NCI-H2029 treated with DMSO at 0.1 percent for 48 hours (cell line): Measurements from ENCODE around the gene BID.
A peak's percentile ranks its signal among the peaks of the same experiment; 100 is the strongest.

Experiments used
- DNase-seq: peaks from one replicate; lab custom pipeline; 2025; lab: John Stamatoyannopoulos, UW

Gene BID

GRCh38 chr22:17803609-17804270 is 29.5 kb upstream of the BID start:
- no peak for DNase-seq

- DNase-seq, result no peak
Measured at GRCh38 chr22:17802822-17803221, 28.6 kb upstream of the BID start.

DNA sequence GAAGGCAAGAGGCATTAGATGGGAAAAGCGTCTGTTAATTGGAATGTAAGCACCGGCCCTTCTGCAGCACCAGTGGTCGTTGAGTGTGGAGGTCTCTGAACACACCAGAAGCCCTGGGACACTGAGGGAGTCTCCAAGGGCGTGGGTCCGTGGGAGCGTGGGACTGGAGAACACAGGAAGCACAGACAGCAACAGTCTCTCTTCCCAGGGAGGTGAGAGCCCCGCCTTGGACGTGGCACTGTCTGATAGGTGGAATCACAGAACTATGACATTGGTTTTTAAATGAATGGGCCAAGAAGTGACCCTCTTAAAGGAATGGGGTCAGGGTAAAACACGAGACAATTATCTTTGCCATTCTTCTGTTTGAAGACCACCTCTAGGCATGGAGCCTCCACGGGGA is 28.1 kb upstream of the BID start:
- DNase-seq, result no peak

- DNase-seq, result no peak
Measured at GRCh38 chr22:17797721-17798559, 23.7 kb upstream of the BID start.

GRCh38 chr22:17796695-17797094 is 22.4 kb upstream of the BID start:
- DNase-seq, result no peak

GRCh38 chr22:17795661-17796548 is 21.6 kb upstream of the BID start:
- no peak for DNase-seq

GRCh38 chr22:17794726-17795542 is 20.7 kb upstream of the BID start:
- DNase-seq, result no peak

GRCh38 chr22:17792854-17793434 is 18.7 kb upstream of the BID start:
- DNase-seq, result no peak

DNA sequence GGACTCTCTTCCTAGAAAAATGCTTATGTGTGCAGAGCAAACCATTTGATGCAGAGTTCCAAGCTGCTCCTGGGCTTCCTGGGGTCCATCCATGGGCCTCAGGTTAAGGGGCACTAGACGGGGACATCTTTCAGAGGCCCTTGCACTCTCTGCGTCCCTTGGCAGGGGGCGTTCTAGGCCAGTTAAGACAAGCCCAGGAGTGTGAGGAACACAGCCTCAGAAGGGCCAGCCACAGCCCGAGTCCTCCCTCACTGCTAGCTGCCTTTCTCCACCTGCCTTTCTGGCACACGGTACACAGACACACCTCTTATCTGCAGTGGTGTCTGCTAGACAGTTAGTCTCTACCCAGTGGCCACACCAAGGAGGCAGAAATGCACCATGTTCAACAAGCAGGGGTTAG is 18.0 kb upstream of the BID start:
- DNase-seq, result no peak

DNA sequence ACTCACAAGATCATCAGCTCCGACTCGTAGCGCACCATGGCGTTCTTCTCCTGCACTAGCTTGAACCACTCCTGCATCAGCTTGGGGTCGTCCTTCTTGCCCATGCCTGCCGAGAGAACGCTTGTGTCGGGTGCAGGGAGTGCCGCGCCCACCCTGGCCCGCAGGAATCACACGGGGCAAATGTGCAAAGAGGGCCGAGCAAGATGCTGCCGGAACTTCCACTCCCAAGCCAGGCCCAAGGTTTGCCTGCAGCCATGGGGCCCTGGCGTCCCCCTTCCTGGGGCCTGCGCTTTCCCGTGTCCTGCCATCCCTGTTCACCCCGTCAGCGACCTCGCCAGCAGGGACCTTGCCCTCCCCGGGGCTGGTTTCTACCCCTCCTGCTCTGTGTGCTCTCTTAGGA is 16.9 kb upstream of the BID start:
- DNase-seq, result no peak

- no peak for DNase-seq
Measured at GRCh38 chr22:17789379-17790200, 15.3 kb upstream of the BID start.

- DNase-seq, result no peak
Measured at GRCh38 chr22:17788528-17789378, 14.5 kb upstream of the BID start.

DNA sequence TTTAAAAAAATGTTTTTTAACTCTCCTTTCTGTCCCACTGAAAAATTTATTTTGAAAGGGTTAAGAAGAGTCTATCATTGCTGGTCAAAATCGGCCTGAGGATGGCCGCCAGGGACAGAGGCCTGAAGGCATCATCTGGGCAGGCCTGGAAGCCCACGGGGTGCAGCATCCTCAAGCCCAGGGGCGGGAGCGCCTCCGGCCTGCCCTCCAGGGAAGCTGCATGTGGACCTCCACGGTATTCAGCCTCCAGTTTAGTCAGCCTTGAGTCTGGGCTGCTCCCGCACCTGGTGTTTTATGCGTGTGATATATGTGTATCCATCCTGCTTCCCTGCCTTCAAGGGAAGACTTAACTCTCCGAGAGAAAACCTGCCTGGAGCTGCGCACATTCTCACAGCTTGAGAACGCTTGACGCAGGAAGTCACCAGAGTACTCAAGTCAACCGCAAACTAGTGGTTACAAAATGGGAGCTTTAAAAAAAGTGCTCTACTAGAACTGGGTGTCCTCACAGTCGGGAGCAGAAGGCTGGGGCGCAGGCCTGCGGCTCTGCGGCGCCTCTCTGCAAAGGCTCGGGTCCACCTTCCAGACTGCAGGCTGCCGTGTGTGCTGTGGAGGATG is 13.6 kb upstream of the BID start:
- no peak for DNase-seq

DNA sequence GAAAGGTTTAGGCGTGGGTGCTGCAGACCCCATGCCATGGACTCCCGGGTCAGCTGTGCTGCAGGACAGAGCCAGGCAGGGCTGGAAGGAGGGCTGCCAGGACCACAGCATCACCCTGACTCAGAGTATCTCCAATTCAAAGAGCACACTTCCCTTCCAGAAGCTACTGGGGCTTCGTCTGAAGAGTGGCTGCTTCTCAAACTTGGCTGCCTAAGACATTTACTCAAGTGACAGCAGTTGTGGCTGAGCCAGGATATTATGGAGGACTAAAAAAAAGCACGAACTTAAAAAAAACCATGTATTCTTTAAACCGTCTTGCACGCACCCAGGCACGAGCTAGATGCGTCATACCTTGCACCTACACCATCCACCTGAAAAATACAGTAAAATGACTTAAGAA is 13.0 kb upstream of the BID start:
- no peak for DNase-seq

- no peak for DNase-seq
Measured at GRCh38 chr22:17786435-17787161, 12.3 kb upstream of the BID start.

DNA sequence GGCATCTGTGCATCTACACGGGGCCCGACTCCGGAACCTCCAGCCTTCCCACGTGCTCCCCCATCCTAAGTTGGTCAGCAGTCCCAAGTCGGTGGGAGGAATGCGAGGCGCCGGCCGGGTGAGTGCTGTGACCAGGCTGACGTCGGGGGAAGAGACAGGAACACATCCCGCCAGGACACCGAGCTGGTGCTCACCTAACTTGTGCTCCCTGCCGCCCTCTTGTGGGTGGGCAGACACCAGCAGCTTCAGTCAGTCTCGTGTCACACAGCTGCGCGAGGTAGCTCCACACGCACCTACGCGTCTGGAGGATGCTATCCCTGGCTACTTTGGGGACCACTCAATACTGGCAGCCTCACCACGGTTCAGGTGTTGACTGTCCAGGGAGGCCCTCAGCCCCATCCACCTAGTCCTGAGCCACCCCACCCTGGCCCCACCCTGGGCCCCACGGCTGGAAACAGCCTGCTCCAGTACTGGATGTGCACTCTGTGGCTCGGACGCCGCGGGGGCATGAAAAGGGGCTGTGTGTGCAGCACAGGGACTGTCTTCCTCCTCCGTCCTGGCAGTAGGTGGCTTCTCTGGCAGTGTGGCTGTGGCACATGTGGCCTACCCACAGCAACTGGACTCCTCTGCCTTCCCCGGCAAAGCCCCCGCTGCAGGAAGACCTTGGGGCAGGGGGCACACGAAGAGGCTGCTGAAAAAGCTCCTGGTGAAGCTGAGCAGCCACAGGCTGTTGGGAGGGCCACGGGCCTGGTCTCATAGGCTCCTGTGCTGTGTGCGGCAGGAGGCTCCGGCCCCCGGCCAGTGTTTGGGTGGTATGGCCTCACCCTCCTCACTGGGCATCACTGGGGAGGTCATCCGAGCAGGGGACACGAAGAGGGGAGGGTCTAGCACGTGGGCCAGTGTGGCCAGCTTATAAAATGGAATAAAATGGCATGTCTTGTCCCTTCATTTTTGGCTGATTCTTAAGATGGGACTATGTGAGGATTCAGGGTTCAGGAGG is 11.2 kb upstream of the BID start:
- DNase-seq, result peak; percentile 47

DNA sequence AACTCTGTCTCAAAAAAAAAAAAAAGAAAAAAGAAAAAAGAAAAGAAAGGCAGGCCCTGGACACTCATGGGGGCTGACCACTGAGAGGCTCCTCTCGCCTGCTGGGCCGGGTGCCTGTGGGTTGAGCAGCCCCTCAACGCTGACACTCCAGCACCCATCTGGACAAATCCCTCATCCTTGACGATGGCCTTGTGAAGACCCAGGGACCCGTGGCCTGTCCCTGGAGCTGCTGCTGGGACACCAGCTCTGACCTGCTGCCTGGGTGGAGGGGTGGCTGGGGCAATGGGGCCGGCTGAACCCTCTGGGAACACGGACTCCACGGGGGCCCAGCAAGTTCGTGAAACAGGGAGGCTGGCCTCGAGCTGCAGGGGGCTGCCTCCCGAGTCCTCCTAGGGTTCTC is 10.5 kb upstream of the BID start:
- DNase-seq, result no peak
